HUES48 (cell line): ENCODE data around the gene PHLDB1.
A peak's percentile ranks its signal among the peaks of the same experiment; 100 is the strongest.

Source experiments
- H3K27ac ChIP-seq: one replicate; pipeline ENCODE4 v1.7.0; 2013; ENCODE audit warnings: low read depth, low read length, inconsistent platforms
- H3K27me3 ChIP-seq: 2 replicates; pipeline ENCODE4 v1.6.1; 2013; ENCODE audit warnings: mild to moderate bottlenecking, low read length; ENCODE audit not compliant: control insufficient read depth, insufficient read depth
- H3K36me3 ChIP-seq: 2 replicates; pipeline ENCODE4 v1.6.1; 2013; ENCODE audit warnings: low read length; ENCODE audit not compliant: control insufficient read depth, insufficient read depth
- H3K4me1 ChIP-seq: 2 replicates; pipeline ENCODE4 v1.6.1; 2013; ENCODE audit warnings: mild to moderate bottlenecking, low read length; ENCODE audit not compliant: control insufficient read depth, insufficient read depth
- H3K4me3 ChIP-seq: 2 replicates; pipeline ENCODE4 v1.5.1; 2013; ENCODE audit warnings: mild to moderate bottlenecking, low read depth, low read length
- H3K9ac ChIP-seq: 2 replicates; pipeline ENCODE4 v1.6.1; 2013; ENCODE audit warnings: mild to moderate bottlenecking, low read depth, low read length, moderate library complexity
- H3K9me3 ChIP-seq: 2 replicates; pipeline ENCODE4 v1.6.1; 2013; ENCODE audit warnings: low read length; ENCODE audit not compliant: control insufficient read depth, insufficient read depth

PHLDB1 gene

DNA sequence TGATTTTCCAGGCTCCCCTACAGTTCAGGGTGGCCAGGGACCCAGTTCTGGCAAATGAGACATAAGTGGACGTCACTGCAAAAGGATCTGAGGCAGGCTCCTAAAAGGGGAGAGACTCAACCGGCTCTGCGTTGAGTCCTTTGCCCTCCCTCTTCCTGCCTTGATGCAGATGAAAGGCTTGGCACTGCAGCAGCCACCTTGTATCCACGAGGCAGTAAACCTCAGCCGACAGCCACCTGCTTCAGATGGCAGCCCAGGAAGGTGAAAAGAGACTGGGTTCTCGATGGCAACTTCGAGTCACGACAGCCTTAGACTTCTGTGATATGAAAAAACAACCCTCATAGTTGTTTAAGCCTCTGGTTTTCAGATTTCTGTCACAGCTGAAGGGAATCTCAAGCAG lies 86.8 kb downstream of the PHLDB1 start:
- Histone ChIP-seq H3K4me1 (peaks cover 21% of the 10 kb centered on the region; the same call in 1 of the 2 replicates), H3K9ac (no peak overlapping the region), H3K9me3 (no peaks in the 10 kb centered on the region), H3K27ac (no peak overlapping the region), H3K36me3 (no peaks in the 10 kb centered on the region), H3K4me3 (no peak overlapping the region), H3K27me3 (no peaks in the 10 kb centered on the region)

- peaks cover 17% of the 10 kb centered on the region; the same call in 1 of the 2 replicates for H3K4me1 ChIP-seq
- H3K36me3 ChIP-seq = no peaks in the 10 kb centered on the region
- no peak overlapping the region for H3K27ac ChIP-seq
- H3K27me3 ChIP-seq = no peaks in the 10 kb centered on the region
- no peaks in the 10 kb centered on the region for H3K9me3 ChIP-seq
- no peak overlapping the region for H3K4me3 ChIP-seq
- no peak overlapping the region for H3K9ac ChIP-seq
Measured at GRCh38 chr11:118694771-118695170, 87.4 kb downstream of the PHLDB1 start.

DNA sequence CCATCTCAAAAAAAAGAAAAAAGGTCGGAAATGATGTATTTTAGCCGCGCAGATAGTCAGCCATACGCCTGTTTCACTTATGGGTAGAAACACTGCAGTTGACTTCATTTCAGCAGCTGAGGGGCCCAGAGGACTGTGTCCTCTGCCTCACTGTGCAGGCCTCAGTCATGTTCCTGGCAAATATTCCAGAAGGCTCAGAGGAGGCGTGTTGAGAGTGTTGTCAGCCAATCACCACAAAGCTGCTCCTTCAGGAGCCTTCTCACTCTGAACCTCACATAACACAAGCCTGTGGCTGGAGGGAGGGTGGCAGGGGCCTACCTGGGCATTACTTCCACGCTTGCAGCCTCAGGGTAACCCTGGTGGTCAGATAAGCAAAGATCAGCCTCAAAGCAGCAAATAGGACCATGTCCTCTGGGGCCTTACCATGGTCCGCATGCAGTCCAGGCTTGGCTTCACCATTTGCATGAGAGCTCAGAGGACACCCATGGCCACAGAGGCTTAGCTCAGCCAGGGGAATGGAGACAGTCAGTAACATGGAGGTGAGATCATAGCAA lies 89.3 kb downstream of the PHLDB1 start:
- no peaks in the 10 kb centered on the region for H3K27me3 ChIP-seq
- H3K4me3 ChIP-seq = no peak overlapping the region
- peaks cover 14% of the 10 kb centered on the region; the same call in 1 of the 2 replicates for H3K4me1 ChIP-seq
- H3K9me3 ChIP-seq = peaks cover 4% of the 10 kb centered on the region; the same call in 1 of the 2 replicates
- no peak overlapping the region for H3K9ac ChIP-seq
- no peaks in the 10 kb centered on the region for H3K36me3 ChIP-seq
- H3K27ac ChIP-seq = no peak overlapping the region

DNA sequence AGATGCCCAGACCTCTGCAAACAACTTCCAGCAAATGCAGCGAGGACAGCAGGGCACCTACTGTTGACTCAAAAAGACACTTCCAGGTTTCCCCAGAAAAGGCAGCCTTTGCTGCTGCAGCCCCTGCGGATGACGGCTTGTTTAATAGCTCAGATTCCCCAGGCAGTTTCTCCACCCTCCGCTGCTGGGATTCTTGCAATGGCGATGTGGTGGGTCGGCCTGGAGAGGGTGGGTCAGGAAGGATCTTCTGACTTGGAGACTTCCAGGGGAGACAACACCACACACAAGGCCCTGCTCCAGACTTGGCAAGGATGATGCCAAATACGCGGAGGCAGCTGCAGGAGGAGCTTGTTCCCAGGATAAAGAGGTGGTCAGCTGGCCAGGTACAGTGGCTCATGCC lies 89.9 kb downstream of the PHLDB1 start:
- no peaks in the 10 kb centered on the region for H3K36me3 ChIP-seq
- no peak overlapping the region for H3K27ac ChIP-seq
- no peak overlapping the region for H3K4me3 ChIP-seq
- peaks cover 8% of the 10 kb centered on the region; the same call in 1 of the 2 replicates for H3K4me1 ChIP-seq
- no peaks in the 10 kb centered on the region for H3K27me3 ChIP-seq
- H3K9ac ChIP-seq = no peak overlapping the region
- H3K9me3 ChIP-seq = peaks cover 4% of the 10 kb centered on the region; the same call in 1 of the 2 replicates

DNA sequence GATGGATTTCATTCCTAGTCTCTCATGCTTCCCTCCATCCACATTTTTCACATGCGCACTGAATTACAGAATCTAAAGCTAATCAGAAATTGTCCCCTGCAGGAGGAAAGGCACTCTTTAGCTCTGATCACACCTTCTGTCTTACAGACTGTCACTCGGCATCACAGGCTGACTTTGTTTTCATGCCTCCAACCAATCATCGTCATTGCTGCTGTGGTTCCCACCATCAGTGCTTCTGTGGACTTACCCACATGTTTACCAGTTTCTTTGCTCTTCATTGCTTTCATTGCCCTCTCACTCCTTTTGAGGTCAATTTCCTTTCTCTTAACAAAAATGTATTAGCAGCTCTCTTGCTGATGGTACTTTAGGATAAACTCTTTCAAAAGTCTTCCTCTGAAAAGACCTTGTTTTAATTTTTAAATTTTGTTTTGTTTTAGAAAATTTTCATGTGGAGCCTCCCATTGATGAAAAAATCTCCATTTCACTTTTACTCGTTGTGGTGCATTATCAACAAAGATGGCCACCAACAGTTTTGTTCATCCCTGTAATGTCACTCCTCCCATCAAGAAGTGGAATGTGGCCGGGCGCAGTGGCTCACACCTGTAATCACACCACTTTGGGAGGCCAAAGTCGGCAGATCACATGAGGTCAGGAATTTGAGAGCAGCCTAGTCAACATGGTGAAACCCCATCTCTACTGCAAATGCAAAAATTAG lies 92.2 kb downstream of the PHLDB1 start:
- no peaks in the 10 kb centered on the region for H3K27me3 ChIP-seq
- H3K9ac ChIP-seq = no peak overlapping the region
- H3K9me3 ChIP-seq = peaks cover 4% of the 10 kb centered on the region; the same call in 1 of the 2 replicates
- H3K36me3 ChIP-seq = no peaks in the 10 kb centered on the region
- H3K4me3 ChIP-seq = no peak overlapping the region
- no peak overlapping the region for H3K27ac ChIP-seq
- no peaks in the 10 kb centered on the region for H3K4me1 ChIP-seq

GRCh38 chr11:118703563-118704106 lies 96.2 kb downstream of the PHLDB1 start:
- H3K27me3 ChIP-seq = no peaks in the 10 kb centered on the region
- no peak overlapping the region for H3K4me3 ChIP-seq
- peaks cover 4% of the 10 kb centered on the region; the same call in 1 of the 2 replicates for H3K9me3 ChIP-seq
- H3K27ac ChIP-seq = no peak overlapping the region
- H3K9ac ChIP-seq = no peak overlapping the region
- H3K4me1 ChIP-seq = peaks cover 8% of the 10 kb centered on the region
- H3K36me3 ChIP-seq = no peaks in the 10 kb centered on the region; the same call in 1 of the 2 replicates

DNA sequence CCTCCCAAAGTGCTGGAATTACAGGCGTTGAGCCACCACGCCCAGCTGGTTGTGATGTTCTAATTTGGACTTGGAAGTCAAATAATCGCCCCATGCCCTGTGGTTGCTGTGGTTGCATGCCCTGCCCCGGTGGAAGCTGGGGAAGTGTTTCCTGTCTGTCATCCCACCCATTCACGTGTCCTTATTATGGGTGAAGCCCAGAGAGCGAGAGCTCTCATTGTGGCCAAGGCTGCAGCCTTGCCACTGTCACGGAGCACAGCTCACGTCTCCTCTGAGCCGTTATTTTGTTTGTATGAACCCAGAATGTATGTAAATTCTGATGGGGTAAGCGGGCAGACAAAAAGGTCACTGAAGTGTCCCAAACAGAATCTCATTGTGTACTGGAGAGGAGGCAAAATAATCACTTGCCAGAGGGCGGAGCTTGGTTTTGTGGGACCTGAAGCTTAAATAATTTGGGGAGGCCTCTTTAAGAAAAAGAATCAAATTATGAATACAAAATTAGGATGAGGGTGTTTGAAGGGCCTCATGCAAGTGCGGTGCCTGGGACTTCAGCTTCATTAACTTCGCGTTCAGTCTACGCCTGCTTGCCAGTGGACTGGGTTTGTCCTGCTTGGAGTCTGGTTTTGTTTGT lies 97.8 kb downstream of the PHLDB1 start:
- H3K27me3 ChIP-seq = no peaks in the 10 kb centered on the region
- H3K27ac ChIP-seq = no peak overlapping the region
- no peak overlapping the region for H3K9ac ChIP-seq
- H3K4me3 ChIP-seq = no peak overlapping the region
- peaks cover 8% of the 10 kb centered on the region for H3K4me1 ChIP-seq
- H3K9me3 ChIP-seq = peaks cover 3% of the 10 kb centered on the region; the same call in 1 of the 2 replicates
- H3K36me3 ChIP-seq = no peaks in the 10 kb centered on the region; the same call in 1 of the 2 replicates

- Histone ChIP-seq H3K9me3 (no peaks in the 10 kb centered on the region; the same call in 1 of the 2 replicates), H3K36me3 (peaks cover 3% of the 10 kb centered on the region), H3K4me1 (peaks cover 8% of the 10 kb centered on the region), H3K4me3 (no peak overlapping the region), H3K27me3 (no peaks in the 10 kb centered on the region), H3K9ac (no peak overlapping the region), H3K27ac (peak overlapping the region; percentile 5)
Measured at GRCh38 chr11:118705791-118706545, 98.6 kb downstream of the PHLDB1 start.

GRCh38 chr11:118706546-118706825 lies 99.1 kb downstream of the PHLDB1 start:
- H3K9ac ChIP-seq = no peak overlapping the region
- no peaks in the 10 kb centered on the region for H3K27me3 ChIP-seq
- H3K9me3 ChIP-seq = no peaks in the 10 kb centered on the region; the same call in 1 of the 2 replicates
- no peak overlapping the region for H3K4me3 ChIP-seq
- peaks cover 3% of the 10 kb centered on the region for H3K36me3 ChIP-seq
- peaks cover 8% of the 10 kb centered on the region for H3K4me1 ChIP-seq
- no peak overlapping the region for H3K27ac ChIP-seq
